Fibroblast of mammary gland (primary cell): ENCODE data around the gene KMT2C.

Source experiments
- DNase-seq: peaks from one replicate; pipeline ENCODE4 v3.0.0-alpha.2; 2010; ENCODE audit warnings: low read depth
- H3K4me3 ChIP-seq: 2 replicates; pipeline ENCODE4 v1.5.1; 2011; ENCODE audit warnings: low read depth, mild to moderate bottlenecking, low read length, moderate library complexity; ENCODE audit not compliant: control insufficient read depth
- CTCF ChIP-seq: conservative IDR thresholded peaks from 2 replicates; pipeline ENCODE4 v1.5.1; 2011; ENCODE audit warnings: low read depth, low read length, inconsistent platforms; ENCODE audit not compliant: control insufficient read depth, insufficient read depth

The KMT2C gene

GRCh38 chr7:152090747-152091146 lies 345.1 kb downstream of the KMT2C start:
- no peak overlapping the region for H3K4me3 ChIP-seq
- TF ChIP-seq CTCF, result no peak
- no peak for DNase-seq

GRCh38 chr7:152089183-152089582 lies 346.6 kb downstream of the KMT2C start:
- no peak overlapping the region for H3K4me3 ChIP-seq
- DNase-seq, result no peak
- TF ChIP-seq CTCF, result no peak

- no peak overlapping the region for H3K4me3 ChIP-seq
- no peak for DNase-seq
- TF ChIP-seq CTCF, result no peak
These were observed 349.3 kb downstream of the KMT2C start for GRCh38 chr7:152086513-152086912.

- H3K4me3 ChIP-seq, result no peak overlapping the region
- no peak for TF ChIP-seq CTCF
- DNase-seq, result no peak
These were observed 350.7 kb downstream of the KMT2C start for GRCh38 chr7:152085131-152085530.
